ENCODE measurements around the gene AEN. TPM values are rescaled to one million over a fixed set of nuclear protein-coding genes. Genes with fewer than 3 reads are reported as not detected.

Gene AEN
- total and polyA plus RNA-seq, 2 of the 8 experiments (the other 6 are each of a cell fraction or from before 2014, with no cell fraction given), result 112 to 122 TPM

DNA sequence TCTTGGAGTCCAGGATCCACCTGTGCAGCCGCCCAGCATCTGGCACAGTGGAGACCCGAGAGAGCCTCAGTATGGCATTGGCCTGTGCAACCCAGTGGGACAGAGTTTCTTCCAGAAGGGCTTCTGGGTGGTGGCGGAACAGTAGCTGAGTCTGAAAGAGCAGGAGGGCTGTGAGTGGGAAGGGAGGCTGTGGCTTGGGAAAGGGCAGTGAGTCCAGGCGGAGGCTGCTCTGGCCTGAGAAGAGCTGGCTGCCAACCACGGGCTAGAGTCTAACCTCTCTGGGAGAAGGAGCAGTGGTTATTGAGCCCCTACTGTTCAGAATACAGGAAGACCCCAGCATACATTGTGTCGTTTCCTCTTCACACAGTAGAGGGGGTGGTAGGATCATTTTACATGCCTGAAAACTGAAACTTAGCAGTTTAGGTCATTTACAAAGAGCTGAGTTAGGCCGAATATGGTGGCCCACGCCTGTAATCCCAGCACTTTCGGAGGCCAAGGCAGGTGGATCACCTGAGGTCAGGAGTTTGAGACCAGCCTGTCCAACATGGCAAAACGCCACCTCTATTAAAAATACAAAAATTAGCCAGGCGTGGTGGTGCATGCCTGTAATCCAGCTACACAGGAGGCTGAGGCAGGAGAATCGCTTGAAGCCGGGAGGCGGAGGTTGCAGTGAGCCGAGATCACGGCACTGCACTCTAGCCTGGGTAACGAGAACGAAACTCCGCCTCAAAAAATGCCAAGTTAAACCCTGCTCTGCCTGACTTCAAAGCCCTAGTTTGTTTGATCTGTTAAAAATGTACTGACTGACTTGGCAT is 3.2 kb downstream of the AEN start:
- H3K4me3 ChIP-seq (ENCODE audit: extremely low read depth in 1 of 4, insufficient read depth in 2 of 4, low read depth in 3 of 4, low read length in 4 of 4), result peak overlapping the region in 3 of 4 experiments; percentile 16 to 96 (median 81); a peak in 4 of 8 replicates
- H4K20me1 ChIP-seq (replicated peaks in 1 of 2; ENCODE audit: control insufficient read depth in 1 of 2, insufficient read depth in 2 of 2, low read length in 2 of 2), result peaks cover 60 to 62% of the 10 kb centered on the region in 2 experiments
- H3K4me1 ChIP-seq (replicated peaks in 1 of 4; ENCODE audit: control insufficient read depth in 3 of 4, insufficient read depth in 4 of 4, low read length in 3 of 4), result peaks cover 14 to 27% (median 16%) of the 10 kb centered on the region in 4 experiments
- H3K36me3 ChIP-seq (ENCODE audit: control insufficient read depth in 2 of 4, insufficient read depth in 4 of 4, low read length in 3 of 4), result peaks cover 28 to 52% (median 42%) of the 10 kb centered on the region in 4 experiments
- no peak overlapping the region for H4K5ac ChIP-seq (ENCODE audit: insufficient read length, low read depth, low read length)
- H3K23me2 ChIP-seq (ENCODE audit: low read depth, low read length), result peaks cover 19% of the 10 kb centered on the region
- WGBS, 2 experiments (ENCODE audit: extremely low coverage in 1 of 2, insufficient coverage in 1 of 2, insufficient read length in 1 of 2, insufficient replicate concordance in 2 of 2, low coverage in 1 of 2, low lambda C conversion rate in 2 of 2, missing lambda C conversion rate in 1 of 2), result 85% methylated on average over 19 of the region's 19 CpGs; no CpG with 5 or more reads in 1 of the 2 experiments
- no peak overlapping the region for H3K23ac ChIP-seq (ENCODE audit: insufficient read length)
- no peak overlapping the region for H3K14ac ChIP-seq (ENCODE audit: insufficient read length)
- no peak for FAIRE-seq
- no peak overlapping the region for H3K27ac ChIP-seq (ENCODE audit: low read depth, low read length)
- no peak overlapping the region for H2BK20ac ChIP-seq (ENCODE audit: low read length)
- H4K8ac ChIP-seq (ENCODE audit: extremely low read depth, insufficient read depth, low read length), result no peak overlapping the region
- no peak overlapping the region for H2BK5ac ChIP-seq (ENCODE audit: low read depth, low read length)
- H3K18ac ChIP-seq (ENCODE audit: extremely low read depth, low read length), result no peak overlapping the region
- no peak overlapping the region for H2BK12ac ChIP-seq (ENCODE audit: low read depth, low read length)
- no peak overlapping the region; the same call in 1 of the 2 replicates for H2AK5ac ChIP-seq (ENCODE audit: low read depth, low read length)
- H4K91ac ChIP-seq (replicated peaks; ENCODE audit: insufficient read length, low read length), result no peak overlapping the region
- no peak overlapping the region for H2BK120ac ChIP-seq (replicated peaks; ENCODE audit: low read depth, low read length)
- H2BK15ac ChIP-seq (ENCODE audit: low read length), result no peak overlapping the region
- peak overlapping the region; percentile 85 to 93 for H3K4me2 ChIP-seq (ENCODE audit: insufficient read depth in 1 of 2, low read depth in 2 of 2, low read length in 2 of 2)
- TF ChIP-seq BRCA1 (IDR thresholded peaks at IDR 0.05; ENCODE audit: low read depth, low read length), result no peak
- peak; percentile 44 to 51 for TF ChIP-seq RAD21 (IDR thresholded peaks at IDR 0.05 in 1 of 2, conservative IDR thresholded peaks at IDR 0.05 in 1 of 2; ENCODE audit: low read depth in 2 of 2, low read length in 2 of 2)
- TF ChIP-seq POLR2AphosphoS5 (IDR thresholded peaks at IDR 0.05; ENCODE audit: low read depth, low read length), result peak; percentile 19; the same call in 1 of the 2 replicates
- TF ChIP-seq, protein P1, sequence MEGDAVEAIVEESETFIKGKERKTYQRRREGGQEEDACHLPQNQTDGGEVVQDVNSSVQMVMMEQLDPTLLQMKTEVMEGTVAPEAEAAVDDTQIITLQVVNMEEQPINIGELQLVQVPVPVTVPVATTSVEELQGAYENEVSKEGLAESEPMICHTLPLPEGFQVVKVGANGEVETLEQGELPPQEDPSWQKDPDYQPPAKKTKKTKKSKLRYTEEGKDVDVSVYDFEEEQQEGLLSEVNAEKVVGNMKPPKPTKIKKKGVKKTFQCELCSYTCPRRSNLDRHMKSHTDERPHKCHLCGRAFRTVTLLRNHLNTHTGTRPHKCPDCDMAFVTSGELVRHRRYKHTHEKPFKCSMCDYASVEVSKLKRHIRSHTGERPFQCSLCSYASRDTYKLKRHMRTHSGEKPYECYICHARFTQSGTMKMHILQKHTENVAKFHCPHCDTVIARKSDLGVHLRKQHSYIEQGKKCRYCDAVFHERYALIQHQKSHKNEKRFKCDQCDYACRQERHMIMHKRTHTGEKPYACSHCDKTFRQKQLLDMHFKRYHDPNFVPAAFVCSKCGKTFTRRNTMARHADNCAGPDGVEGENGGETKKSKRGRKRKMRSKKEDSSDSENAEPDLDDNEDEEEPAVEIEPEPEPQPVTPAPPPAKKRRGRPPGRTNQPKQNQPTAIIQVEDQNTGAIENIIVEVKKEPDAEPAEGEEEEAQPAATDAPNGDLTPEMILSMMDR (IDR thresholded peaks at IDR 0.05; ENCODE audit: control extremely low read depth in 1 of 3, insufficient read depth in 1 of 3, low read depth in 1 of 3, low read length in 3 of 3), result peak in 1 of 3 experiments; percentile 32; a peak in 2 of 4 replicates
- TF ChIP-seq, protein P2, sequence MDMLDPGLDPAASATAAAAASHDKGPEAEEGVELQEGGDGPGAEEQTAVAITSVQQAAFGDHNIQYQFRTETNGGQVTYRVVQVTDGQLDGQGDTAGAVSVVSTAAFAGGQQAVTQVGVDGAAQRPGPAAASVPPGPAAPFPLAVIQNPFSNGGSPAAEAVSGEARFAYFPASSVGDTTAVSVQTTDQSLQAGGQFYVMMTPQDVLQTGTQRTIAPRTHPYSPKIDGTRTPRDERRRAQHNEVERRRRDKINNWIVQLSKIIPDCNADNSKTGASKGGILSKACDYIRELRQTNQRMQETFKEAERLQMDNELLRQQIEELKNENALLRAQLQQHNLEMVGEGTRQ (IDR thresholded peaks at IDR 0.05; ENCODE audit: low read length), result no peak
- H3K27me3 ChIP-seq (replicated peaks in 1 of 4; ENCODE audit: control insufficient read depth in 3 of 4, extremely low read depth in 1 of 4, insufficient read depth in 3 of 4, low read length in 3 of 4), result no peaks in the 10 kb centered on the region
- no peak for DNase-seq (ENCODE audit: low read depth in 1 of 2, low spot score in 2 of 2)
- peaks cover 63 to 82% of the 10 kb centered on the region in 2 experiments for H3K79me2 ChIP-seq (ENCODE audit: control insufficient read depth in 1 of 2, insufficient read depth in 2 of 2, low read length in 2 of 2)
- H3K9ac ChIP-seq (replicated peaks in 1 of 4; ENCODE audit: extremely low read depth in 1 of 4, low read depth in 3 of 4, low read length in 3 of 4), result peak overlapping the region in 1 of 4 experiments; percentile 13; a peak in 2 of 7 replicates
- ChIA-PET CTCF (ENCODE audit: partially characterized antibody) (interaction anchor here (0.6 to 2.1 kb wide), 24 partner anchors 8 to 503 kb away, joined by 3 to 11 read pairs (median 4); partner anchors contain the start of genes ISG20 and MRPS11), POLR2A (ENCODE audit: partially characterized antibody) (interaction anchor here (0.6 to 7.5 kb wide), 12 partner anchors 9 to 1394 kb away, joined by 3 to 61 read pairs (median 5); partner anchors contain the start of genes ISG20, MRPL46 and MRPS11)
- H3K9me3 ChIP-seq (ENCODE audit: insufficient read depth in 2 of 2, low read depth in 1 of 2, low read length in 1 of 2), result no peaks in the 10 kb centered on the region
- H3K4ac ChIP-seq (replicated peaks; ENCODE audit: insufficient read length, low read depth, low read length), result no peak overlapping the region
- no peak overlapping the region for H3K56ac ChIP-seq (replicated peaks; ENCODE audit: insufficient read length, low read depth, low read length)
- H3K79me1 ChIP-seq (ENCODE audit: low read depth, low read length), result peaks cover 20% of the 10 kb centered on the region; the same call in 1 of the 2 replicates
- no peak overlapping the region for H2AFZ ChIP-seq (ENCODE audit: low read length)
